Spleen (tissue), 11 donors: Measurements from ENCODE around the gene CRYBB2. TPM values are rescaled to one million over a fixed set of nuclear protein-coding genes. Genes with fewer than 3 reads are reported as not detected.

Experiments
- DNase-seq: peaks from one replicate; pipeline ENCODE4 v3.0.0-alpha.2; 2020
- H3K27ac ChIP-seq, 8 donors: fragments of 200-600 bp; sonication (generic) in 7 of 8; 1 replicate in 4 of 8; 2 replicates in 4 of 8; pipeline versions ENCODE4 v1.5.0 to v1.8.0; 2016 to 2021; ENCODE audit warnings: inconsistent platforms in 4 of 8, mild to moderate bottlenecking in 4 of 8, moderate library complexity in 1 of 8
- H3K27me3 ChIP-seq, 7 donors: fragments of 200-600 bp; sonication (generic) in 6 of 7; replicated peaks in 1 of 7; 1 replicate in 4 of 7; 2 replicates in 3 of 7; pipeline versions ENCODE4 v1.5.0 to v1.8.0; 2016 to 2021; ENCODE audit warnings: inconsistent platforms in 3 of 7, mild to moderate bottlenecking in 1 of 7
- H3K36me3 ChIP-seq, 6 donors: fragments of 200-600 bp; sonication (generic) in 5 of 6; 1 replicate in 4 of 6; 2 replicates in 2 of 6; pipeline versions ENCODE4 v1.5.0 to v1.8.0; 2016 to 2021; ENCODE audit warnings: inconsistent platforms in 2 of 6
- H3K4me1 ChIP-seq, 6 donors: fragments of 200-600 bp; sonication (generic) in 5 of 6; 1 replicate in 3 of 6; 2 replicates in 3 of 6; pipeline versions ENCODE4 v1.5.0 to v1.8.0; 2016 to 2021; ENCODE audit warnings: inconsistent platforms in 3 of 6
- H3K4me3 ChIP-seq, 8 donors: fragments of 200-600 bp; sonication (generic) in 7 of 8; 1 replicate in 4 of 8; 2 replicates in 4 of 8; pipeline versions ENCODE4 v1.5.0 to v1.8.0; 2016 to 2021; ENCODE audit warnings: inconsistent platforms in 4 of 8, mild to moderate bottlenecking in 4 of 8, moderate library complexity in 2 of 8
- H3K9me3 ChIP-seq, 8 donors: fragments of 200-600 bp; sonication (generic) in 7 of 8; 1 replicate in 4 of 8; 2 replicates in 4 of 8; pipeline versions ENCODE4 v1.5.0 to v1.8.0; 2016 to 2021; ENCODE audit warnings: inconsistent platforms in 4 of 8
- CTCF ChIP-seq, 11 experiments: fragments of 200-600 bp in 7 of 11; fragments of 450-650 bp in 4 of 11; sonication (generic) in 4 of 11; IDR thresholded peaks in 8 of 11; conservative IDR thresholded peaks in 3 of 11; 1 replicate in 7 of 11; 2 replicates in 4 of 11; pipeline versions ENCODE4 v1.4.0 to v1.8.0; 2016 to 2021; ENCODE audit warnings: antibody characterized with exemption in 11 of 11, inconsistent platforms in 4 of 11, mild to moderate bottlenecking in 1 of 11
- POLR2A ChIP-seq, 3 donors: fragments of 450-650 bp; IDR thresholded peaks; one replicate each; pipeline ENCODE4 v1.5.1; 2017; ENCODE audit warnings: antibody characterized with exemption in 3 of 3, mild to moderate bottlenecking in 1 of 3
- POLR2AphosphoS5 ChIP-seq, 3 donors: sonication (generic); formaldehyde crosslinking; IDR thresholded peaks; one replicate each; pipeline ENCODE4 v1.5.1; 2017; ENCODE audit warnings: antibody characterized with exemption in 3 of 3
- WGBS, 5 donors: extraction: QIAGEN DNeasy Blood & Tissue Kit in 3 of 5; methylation state at CpG; one replicate each; pipeline versions ENCODE4 v1.1.5 to v1.1.7; 2013 to 2018; 5-methylcytosine and 5-hydroxymethylcytosine counted together
- intact Hi-C: fragments of 100-400 bp; cut with DNase I; formaldehyde crosslinking; loops from one replicate; pipeline ENCODE4 v1.15.0; 2023; ENCODE audit warnings: low total_unique reads
- polyA plus RNA-seq, 3 donors: library from polyadenylated mRNA; stranded (reverse); fragments of 200-250 nt; gene quantifications; one replicate each; pipeline ENCODE4 v1.2.1, GENCODE V29; 2013
- total RNA-seq, 7 donors: library from RNA; depleted of rRNA in 3 of 7; stranded (reverse); fragments of >200 nt in 3 of 7; fragmentation: NEBNext Ultra II Directional in 4 of 7; extraction: Animal tissue kit (Norgen Biotek cat#: 25700) in 4 of 7; gene quantifications; one replicate each; pipeline versions ENCODE4 v1.1.0 to v1.2.1, GENCODE V29; 2016 to 2021
- donor health status: healthy with polysubstance abuse.
- donor health status: DM: no; HTN: no; CAD: no; lungs with moderate emphysema.
- donor health status: DM: no; HTN: no; CAD: no.
- donor health status: Bipolar disorder and iron deficiency.
- donor health status: healthy.
- donor health status: DM: no; HTN: no; CAD: no.
- donor health status: DM: yes; HTN: yes; CAD: no.

The CRYBB2 gene
- total and polyA plus RNA-seq, 10 donors, result 0.12 to 0.44 (median 0.15) TPM; not detected in 7

- H3K4me3 ChIP-seq, result no peak overlapping the region
- intact Hi-C loops, result no loop called here
- 65 to 94% (median 68%) methylated on average over 4 of the region's 4 CpGs for WGBS, 5 donors
- H3K36me3 ChIP-seq, result peaks cover 0 to 65% (median 0%) of the 10 kb centered on the region in 6 donors
- H3K27me3 ChIP-seq, result no peaks in the 10 kb centered on the region
- DNase-seq, result no peak
- H3K27ac ChIP-seq, result no peak overlapping the region
- no peaks in the 10 kb centered on the region for H3K4me1 ChIP-seq
- no peaks in the 10 kb centered on the region for H3K9me3 ChIP-seq
- TF ChIP-seq CTCF (IDR thresholded peaks at IDR 0.05 in 8 of 11, conservative IDR thresholded peaks at IDR 0.05 in 3 of 11) (no peak), POLR2A (IDR thresholded peaks at IDR 0.05) (no peak), POLR2AphosphoS5 (IDR thresholded peaks at IDR 0.05) (no peak)
These were observed 26.3 kb upstream of the CRYBB2 start for GRCh38 chr22:25193130-25193529.

DNA sequence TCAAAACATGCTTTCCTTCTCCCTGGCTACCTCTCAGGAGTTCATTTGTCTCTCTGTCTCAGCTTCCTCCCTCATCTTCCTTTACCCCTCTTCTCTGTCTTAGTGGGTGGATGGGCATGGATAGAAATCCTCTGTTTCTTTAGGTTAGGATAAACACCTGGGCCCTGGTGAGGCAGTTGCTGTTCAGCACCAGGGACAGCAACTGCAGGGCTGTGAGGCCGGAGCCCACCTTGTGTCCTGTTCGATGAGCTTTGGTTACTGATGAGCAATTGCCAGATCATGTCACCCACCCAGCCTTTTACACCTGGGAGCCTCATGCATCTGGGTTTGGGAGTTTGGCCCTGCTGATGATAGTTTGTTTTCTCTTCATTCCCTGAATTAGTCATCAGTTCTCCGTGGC lies 25.9 kb upstream of the CRYBB2 start:
- H3K36me3 ChIP-seq, result peaks cover 0 to 65% (median 0%) of the 10 kb centered on the region in 6 donors

GRCh38 chr22:25196326-25196725 lies 23.1 kb upstream of the CRYBB2 start:
- intact Hi-C loops, result no loop called here
- no peak for DNase-seq
- H3K36me3 ChIP-seq, result peaks cover 0 to 53% (median 0%) of the 10 kb centered on the region in 6 donors
- no peaks in the 10 kb centered on the region for H3K4me1 ChIP-seq
- H3K27me3 ChIP-seq, result no peaks in the 10 kb centered on the region
- H3K27ac ChIP-seq, result no peak overlapping the region
- TF ChIP-seq CTCF (IDR thresholded peaks at IDR 0.05 in 8 of 11, conservative IDR thresholded peaks at IDR 0.05 in 3 of 11), result no peak
- no peak for TF ChIP-seq POLR2A (IDR thresholded peaks at IDR 0.05)
- no peak for TF ChIP-seq POLR2AphosphoS5 (IDR thresholded peaks at IDR 0.05)
- WGBS, 5 donors, result 88 to 95% (median 91%) methylated on average over 5 of the region's 5 CpGs
- no peaks in the 10 kb centered on the region for H3K9me3 ChIP-seq
- no peak overlapping the region for H3K4me3 ChIP-seq

More for the DNA sequence above, 25.9 kb upstream of the CRYBB2 start:
- H3K4me1 ChIP-seq, result no peaks in the 10 kb centered on the region
- 73 to 82% (median 79%) methylated on average over 3 of the region's 3 CpGs for WGBS, 5 donors
- intact Hi-C loops, result no loop called here
- TF ChIP-seq POLR2AphosphoS5 (IDR thresholded peaks at IDR 0.05) (no peak), CTCF (IDR thresholded peaks at IDR 0.05 in 8 of 11, conservative IDR thresholded peaks at IDR 0.05 in 3 of 11) (no peak), POLR2A (IDR thresholded peaks at IDR 0.05) (no peak)
- DNase-seq, result no peak
- H3K27me3 ChIP-seq, result no peaks in the 10 kb centered on the region
- H3K27ac ChIP-seq, result no peak overlapping the region
- no peaks in the 10 kb centered on the region for H3K9me3 ChIP-seq
- no peak overlapping the region for H3K4me3 ChIP-seq

GRCh38 chr22:25197340-25197739 lies 22.1 kb upstream of the CRYBB2 start:
- Histone ChIP-seq H3K27ac (no peak overlapping the region), H3K36me3 (peaks cover 0 to 43% (median 0%) of the 10 kb centered on the region in 6 donors), H3K4me3 (no peak overlapping the region), H3K9me3 (no peaks in the 10 kb centered on the region), H3K4me1 (no peaks in the 10 kb centered on the region), H3K27me3 (peaks cover 0 to 6% (median 0%) of the 10 kb centered on the region in 7 donors)
- DNase-seq, result no peak
- intact Hi-C loops, result no loop called here
- TF ChIP-seq CTCF (IDR thresholded peaks at IDR 0.05 in 8 of 11, conservative IDR thresholded peaks at IDR 0.05 in 3 of 11) (no peak), POLR2AphosphoS5 (IDR thresholded peaks at IDR 0.05) (no peak), POLR2A (IDR thresholded peaks at IDR 0.05) (no peak)
- 82 to 93% (median 88%) methylated on average over 4 of the region's 4 CpGs for WGBS, 5 donors
